Ishikawa (cell line): Measurements from ENCODE around the gene COQ8B.

Experiments
- CEBPB ChIP-seq: IDR thresholded peaks from 2 replicates; pipeline ENCODE4 v1.6.1; 2012
- EGR1 ChIP-seq: IDR thresholded peaks from 2 replicates; pipeline ENCODE4 v1.6.1; 2012
- EP300 ChIP-seq: IDR thresholded peaks from 2 replicates; pipeline ENCODE4 v1.6.1; 2012; ENCODE audit warnings: borderline replicate concordance
- FOXM1 ChIP-seq: IDR thresholded peaks from 2 replicates; pipeline ENCODE4 v1.6.1; 2012; ENCODE audit warnings: low read depth, borderline replicate concordance
- MAX ChIP-seq: IDR thresholded peaks from 2 replicates; pipeline ENCODE4 v1.6.1; 2012
- RAD21 ChIP-seq: IDR thresholded peaks from 2 replicates; pipeline ENCODE4 v1.6.1; 2012; ENCODE audit warnings: low read depth
- REST ChIP-seq: IDR thresholded peaks from 2 replicates; pipeline ENCODE4 v1.6.1; 2012; ENCODE audit warnings: low read depth, mild to moderate bottlenecking
- TAF1 ChIP-seq: IDR thresholded peaks from 2 replicates; pipeline ENCODE4 v1.6.1; 2012; ENCODE audit warnings: low read depth, mild to moderate bottlenecking
- TCF12 ChIP-seq: IDR thresholded peaks from 2 replicates; pipeline ENCODE4 v1.6.1; 2012; ENCODE audit warnings: low read depth
- TEAD4 ChIP-seq: IDR thresholded peaks from 2 replicates; pipeline ENCODE4 v1.6.1; 2012
- YY1 ChIP-seq: IDR thresholded peaks from 2 replicates; pipeline ENCODE4 v1.6.1; 2012; ENCODE audit warnings: low read depth
- ZBTB7A ChIP-seq: IDR thresholded peaks from 2 replicates; pipeline ENCODE4 v1.6.1; 2012; ENCODE audit warnings: low read depth

DNA sequence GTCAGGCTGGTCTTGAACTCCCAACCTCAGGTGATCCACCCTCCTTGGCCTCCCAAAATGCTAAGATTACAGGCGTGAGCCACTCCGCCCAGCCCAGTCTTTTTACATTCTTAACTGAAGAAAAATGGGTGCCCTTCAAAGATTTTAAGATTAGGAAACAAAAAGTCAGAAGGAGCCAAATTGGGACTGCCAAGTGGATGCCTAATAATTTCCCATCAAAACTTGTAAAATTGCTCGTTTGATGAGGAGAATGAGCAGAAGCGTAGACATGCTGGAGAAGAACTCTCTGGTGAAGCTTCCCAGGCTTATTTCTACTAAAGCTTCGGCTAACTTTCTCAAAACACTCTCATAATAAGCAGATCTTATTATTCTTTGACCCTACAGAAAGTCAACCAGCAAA, 57.6 kb downstream of the COQ8B start:
- TF ChIP-seq YY1, result no peak
- TF ChIP-seq RAD21, result no peak
- no peak for TF ChIP-seq TCF12
- TF ChIP-seq EGR1, result no peak
- TF ChIP-seq REST, result no peak
- no peak for TF ChIP-seq EP300
- no peak for TF ChIP-seq MAX
- TF ChIP-seq TAF1, result no peak
- TF ChIP-seq CEBPB, result no peak
- TF ChIP-seq FOXM1, result no peak
- TF ChIP-seq TEAD4, result no peak
- no peak for TF ChIP-seq ZBTB7A
